LoVo (cell line): ENCODE measurements around the gene DIP2A.

Experiments used
- DNase-seq: peaks from one replicate; pipeline ENCODE4 v3.0.0-alpha.2; 2016; ENCODE audit warnings: low spot score

DIP2A gene

DNA sequence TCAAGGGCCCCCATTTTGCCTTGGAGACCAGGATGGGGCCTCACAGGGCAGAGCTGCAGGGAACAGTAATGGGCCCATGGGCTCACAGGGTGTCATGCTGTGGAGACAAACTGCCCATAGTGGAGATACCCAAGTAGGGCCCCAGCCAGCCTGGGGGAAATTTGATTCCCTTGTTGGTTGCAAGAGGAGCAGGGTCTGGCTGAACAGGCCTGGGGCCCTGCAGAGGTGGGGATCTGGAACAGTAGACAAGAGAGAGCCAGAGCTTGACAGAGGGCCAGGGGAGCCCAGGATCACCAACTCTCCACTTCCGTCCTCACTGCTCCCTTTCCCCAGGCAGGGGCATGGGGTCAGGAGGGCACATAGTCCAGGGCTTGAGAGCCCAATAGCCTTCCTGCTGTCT, 137.5 kb downstream of the DIP2A start:
- no peak for DNase-seq

DNA sequence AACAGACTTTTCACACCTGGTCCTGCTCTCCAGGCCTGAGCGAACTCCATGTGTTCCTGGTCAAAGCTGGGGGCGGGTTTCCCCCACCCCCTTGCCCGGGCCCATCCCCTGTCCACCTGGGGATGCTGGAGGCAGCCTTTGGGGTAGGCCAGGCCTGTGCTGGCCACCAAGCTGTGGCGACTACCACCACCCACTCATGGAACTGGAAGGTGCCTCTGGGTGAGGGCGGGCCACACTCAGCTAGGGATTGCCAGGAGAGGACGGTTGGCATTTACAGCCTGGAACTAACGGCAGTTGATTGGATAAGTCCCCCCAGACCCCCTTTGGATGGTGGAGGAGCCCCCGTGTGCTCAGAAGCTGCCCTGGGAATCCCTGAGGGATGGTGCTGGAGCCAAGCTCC, 138.3 kb downstream of the DIP2A start:
- DNase-seq = no peak

DNA sequence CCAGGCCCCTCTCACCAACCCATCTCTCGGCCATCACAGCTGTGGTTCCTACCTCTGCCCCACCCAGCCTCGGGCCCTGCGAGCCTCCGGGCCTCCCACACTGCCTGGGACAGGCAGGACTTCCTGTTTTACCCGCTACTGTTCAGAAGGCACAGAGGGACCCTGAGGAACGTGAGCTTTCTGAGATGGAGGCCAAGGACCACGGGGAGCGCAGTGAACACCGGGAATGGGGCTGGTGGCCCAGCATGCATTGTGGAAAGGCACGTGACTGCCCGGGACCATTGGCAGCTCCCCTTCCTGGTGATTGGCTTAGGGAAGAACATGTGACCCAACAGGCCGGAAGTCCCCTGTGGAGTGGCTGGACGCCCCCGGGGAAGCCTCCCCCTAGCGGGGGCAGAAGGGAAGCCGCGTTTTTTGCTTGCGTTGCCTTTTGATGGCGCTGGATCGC, 139.2 kb downstream of the DIP2A start:
- DNase-seq = no peak

DNA sequence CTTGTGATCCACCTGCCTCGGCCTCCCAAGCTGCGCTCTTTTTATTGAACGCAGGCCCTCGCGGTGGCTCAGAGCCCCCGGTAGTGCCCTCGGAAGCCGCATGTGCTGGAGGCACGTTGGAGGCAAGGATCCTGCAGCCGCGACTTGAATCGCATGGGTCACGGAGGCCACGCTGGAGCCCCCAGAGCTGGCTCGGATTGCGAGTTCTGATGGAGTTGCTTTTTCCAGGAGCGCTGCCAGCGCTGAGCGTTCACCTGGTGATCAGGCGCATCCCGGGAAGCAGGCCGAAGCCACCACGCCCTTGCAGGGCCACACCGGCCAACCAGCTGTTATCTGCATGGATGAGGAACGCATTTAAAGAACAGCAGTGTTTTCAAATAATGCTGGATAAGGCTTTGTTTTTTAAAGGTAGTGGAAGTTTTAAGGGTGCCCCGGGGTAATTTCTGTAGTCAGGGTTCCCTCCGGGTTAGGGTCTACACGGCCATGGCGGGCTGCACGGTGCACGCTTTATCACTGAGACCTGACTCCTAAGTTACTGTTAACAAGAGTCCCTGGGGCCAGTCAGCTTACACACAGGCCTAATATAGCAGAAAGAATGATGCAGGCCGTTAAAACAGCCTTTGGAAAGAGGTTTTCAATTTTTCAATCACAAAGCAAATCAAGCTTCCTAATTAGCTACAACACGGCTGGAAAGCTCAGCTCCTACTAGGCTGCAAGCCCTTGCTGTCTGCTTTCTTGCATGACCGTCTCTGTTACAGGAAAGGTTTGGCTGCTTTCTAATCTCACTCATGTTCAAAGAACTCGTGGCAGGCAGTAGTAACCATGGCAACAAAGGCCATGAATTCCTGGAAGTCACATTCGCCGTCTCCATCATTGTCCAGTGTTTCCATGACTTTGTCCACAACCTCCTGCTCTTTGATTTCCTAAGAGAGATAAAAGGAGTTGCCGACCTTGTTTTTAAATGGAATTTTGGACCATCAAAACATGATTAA, 140.2 kb downstream of the DIP2A start:
- no peak for DNase-seq

DNA sequence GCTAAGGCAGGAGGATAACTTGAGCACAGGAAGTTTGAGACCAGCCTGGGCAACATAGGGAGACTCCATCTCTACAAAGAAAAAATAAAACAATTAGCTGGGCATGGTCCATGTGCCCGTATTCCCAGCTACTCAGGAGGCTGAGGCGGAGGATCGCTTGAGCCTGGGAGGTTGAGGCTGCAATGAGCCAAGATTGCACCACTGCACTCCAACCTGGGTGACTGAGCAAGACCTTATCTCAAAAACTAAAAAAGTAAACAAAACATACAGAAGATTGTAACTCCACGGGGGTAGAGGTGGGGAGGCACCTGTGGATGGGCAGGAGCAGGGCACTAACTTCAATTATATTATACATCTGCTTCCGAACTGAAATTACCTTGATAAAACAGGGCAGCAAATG, 141.6 kb downstream of the DIP2A start:
- no peak for DNase-seq

DNA sequence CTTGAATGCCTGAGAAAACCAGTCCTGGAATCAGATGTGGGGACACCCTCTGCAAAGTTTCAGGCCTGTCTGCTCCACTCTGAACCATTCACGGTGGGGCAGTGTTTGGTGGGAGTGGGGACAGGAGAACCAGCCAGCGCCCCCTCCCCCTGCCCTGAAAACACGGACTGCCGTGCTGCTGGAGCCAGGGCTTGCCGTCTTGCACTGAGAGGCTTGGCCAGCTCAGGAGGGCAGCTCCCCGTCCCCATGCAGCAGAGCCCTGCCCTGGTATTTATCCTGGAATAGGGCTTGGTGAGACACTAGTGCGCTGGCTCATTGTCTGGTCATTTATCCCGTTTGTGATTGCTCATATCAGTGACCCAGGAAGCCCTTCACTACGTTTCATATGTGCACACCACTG, 142.3 kb downstream of the DIP2A start:
- DNase-seq = no peak

DNA sequence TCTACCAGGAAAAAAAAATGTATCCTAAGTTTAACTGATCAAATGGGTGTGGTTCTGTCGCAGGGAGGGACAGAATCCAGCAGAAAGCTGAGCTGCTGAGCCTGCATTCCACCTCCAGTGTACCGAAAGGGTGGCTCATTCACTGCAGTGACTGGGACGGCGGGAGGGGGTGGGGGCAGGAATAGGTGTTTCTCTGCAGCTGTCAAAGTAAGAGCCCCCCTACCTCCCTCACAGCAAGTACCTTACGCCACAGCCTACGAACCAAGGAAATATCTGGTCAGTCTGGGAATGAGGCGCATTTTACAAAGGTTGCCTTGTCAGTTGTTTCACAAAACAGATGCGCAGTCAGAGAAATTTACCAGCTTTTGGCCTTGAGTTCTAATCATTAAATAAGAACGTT, 144.5 kb downstream of the DIP2A start:
- DNase-seq = no peak

DNA sequence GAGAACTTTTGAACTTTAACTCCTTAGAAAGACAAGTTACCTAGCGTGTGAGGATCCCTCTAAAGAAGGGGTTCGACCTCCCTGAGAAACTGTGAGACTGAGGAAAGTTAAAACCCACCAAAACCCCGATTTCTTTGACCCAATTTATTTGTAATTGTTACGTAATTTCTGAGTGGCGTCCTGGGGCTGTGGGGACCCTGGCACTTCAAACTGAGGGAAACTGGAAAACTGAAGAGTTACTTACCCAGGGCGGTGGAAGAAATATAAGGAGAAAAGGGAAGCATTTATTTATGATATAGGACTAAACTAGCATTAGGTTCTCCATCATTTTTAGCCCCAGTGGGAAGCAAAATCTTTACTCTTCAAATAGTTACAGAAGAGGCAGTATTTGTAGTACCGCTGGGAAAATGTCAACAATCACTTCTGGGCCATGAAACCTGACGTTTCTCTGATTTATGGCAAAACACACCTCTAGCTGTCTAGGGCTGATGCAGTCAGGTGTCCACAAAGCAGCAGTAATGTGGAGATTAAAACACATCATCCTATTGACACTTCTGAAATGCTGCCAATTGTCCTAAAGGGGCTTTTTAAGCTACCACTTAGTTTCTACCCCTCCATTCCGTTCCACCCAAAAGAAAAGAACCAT, 145.8 kb downstream of the DIP2A start:
- DNase-seq = no peak

DNA sequence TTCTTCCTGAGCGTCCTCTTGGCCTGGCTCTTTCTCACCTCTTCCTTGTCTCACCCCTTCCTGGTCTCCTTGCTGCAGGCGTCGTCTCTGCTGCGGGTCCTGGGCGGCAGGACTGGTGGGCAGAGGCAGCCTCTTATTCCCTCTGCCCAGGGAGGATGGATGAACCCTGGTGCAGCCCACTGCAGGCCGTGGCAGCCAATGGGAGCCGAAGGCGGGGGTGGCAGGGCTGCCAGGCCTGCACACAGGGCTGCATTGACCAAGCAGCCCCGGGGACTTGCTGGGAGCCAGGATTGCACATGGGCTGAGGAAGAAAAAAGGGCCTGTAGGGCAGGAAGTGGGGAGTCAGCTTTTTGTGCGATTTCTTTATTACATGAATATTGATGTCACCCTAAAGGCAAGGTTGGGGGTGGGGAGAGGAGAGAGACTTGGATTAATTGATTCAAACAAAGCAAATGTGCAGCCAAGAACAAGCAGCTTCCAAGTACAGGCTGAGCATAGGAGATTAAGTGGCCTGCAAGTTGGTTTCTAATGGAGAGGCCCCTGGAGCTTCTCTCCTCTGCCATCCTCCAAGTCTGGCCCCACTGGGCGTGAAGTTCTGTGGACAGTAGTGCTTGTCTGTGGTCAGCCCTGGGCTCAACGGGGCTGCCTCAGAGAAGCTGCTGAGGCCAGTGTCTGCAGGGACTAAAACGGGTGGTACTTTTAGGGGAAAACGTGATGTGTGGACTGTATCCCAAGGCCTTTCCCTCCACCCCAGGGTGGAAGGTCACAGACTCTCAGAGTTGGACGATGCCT, 146.5 kb downstream of the DIP2A start, which contains the start of gene S100B:
Gene S100B, minus strand, starts transcription at position 108 of the 792 bp plus-strand sequence. CDS start 2,667 bp downstream, outside the sequence.
- no peak for DNase-seq

DNA sequence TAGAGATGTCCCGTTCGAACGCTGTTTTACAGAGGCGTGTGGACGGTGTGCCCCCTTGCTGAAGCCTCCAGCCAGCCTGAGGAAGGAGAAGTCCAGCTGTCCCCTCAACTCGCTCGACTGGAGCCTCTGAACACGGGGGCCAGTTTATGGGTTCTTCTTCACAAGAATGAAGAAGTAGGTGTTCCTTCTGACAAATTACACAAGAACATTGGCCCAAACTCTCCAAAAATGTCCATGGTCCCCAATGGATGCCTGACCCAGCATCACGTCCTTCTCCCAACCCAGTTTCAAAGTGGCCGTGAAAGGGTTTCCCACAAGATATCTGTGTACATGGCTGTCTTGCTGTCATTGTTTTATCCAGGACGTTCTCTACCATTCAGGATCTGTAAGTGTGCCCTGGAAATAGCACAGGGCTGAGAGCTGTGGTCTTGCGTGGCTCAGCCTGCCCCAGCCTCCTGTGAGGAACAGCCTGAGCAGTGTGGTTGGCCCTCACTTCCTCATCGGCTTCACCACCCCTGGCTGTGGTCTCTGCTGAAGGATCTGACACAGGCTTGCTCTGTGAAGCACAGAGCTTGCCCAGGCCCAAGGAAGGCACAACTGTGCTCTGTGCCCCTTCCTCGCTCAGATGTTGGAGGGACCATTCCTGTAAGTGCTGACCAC, 147.2 kb downstream of the DIP2A start:
- DNase-seq = no peak

DNA sequence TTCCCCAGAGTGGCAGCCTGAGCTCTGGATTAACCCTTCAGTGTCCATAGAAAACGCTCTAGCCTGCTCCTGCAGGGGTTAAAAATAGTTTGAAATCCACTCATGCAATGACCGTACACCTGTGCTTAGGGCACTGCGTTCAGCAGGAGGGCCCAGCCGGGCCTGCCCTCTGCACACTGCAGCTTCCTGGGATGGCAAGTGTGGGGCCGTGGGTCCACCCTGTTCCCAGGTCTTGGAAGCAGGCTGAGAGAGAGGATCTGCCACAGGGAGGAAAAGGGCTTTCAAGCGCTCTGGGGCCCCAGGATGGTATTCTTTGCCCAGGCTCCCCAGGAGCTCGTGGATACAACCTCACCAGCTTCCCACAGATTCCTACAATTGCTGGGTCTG, 147.7 kb downstream of the DIP2A start:
- DNase-seq = no peak

DNA sequence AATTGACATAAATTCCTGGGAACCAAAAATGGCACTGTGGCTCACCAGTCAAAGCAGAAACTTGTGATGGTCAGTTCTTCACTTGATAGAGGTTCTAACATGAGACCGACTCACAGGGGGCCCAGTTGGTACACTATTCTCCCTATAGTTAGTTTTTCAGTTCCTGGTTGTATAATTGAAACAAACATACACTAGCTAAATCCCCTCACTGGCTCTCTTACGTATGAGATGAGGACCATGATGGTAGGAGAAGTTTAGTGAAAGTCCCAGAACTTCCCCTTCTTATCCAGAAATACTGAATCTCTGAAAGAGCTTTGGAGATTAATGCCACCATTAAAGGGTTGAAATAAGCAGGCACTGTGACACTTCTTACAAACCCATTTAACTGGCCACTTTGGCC, 148.9 kb downstream of the DIP2A start:
- DNase-seq = no peak

DNA sequence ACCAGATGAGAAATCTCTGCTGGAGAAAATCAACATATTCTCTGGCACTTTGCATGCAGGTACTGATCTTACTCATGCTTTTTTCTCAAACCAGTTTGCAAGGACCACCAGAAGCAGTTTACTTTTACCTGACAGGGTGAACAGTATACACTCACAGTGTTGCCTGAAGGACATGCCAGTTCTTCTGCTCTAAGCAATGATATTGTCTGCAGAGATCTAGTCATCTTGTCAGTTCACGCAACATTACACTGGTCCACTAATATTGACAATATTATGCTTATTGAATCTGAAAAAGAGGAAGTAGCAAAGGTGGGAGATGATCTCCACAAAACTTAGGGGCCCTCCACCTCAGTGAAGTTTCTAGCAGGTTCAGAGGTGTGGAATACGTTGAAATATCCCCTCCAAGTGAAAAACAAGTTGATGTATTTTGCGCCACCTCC, 150.0 kb downstream of the DIP2A start:
- no peak for DNase-seq

DNA sequence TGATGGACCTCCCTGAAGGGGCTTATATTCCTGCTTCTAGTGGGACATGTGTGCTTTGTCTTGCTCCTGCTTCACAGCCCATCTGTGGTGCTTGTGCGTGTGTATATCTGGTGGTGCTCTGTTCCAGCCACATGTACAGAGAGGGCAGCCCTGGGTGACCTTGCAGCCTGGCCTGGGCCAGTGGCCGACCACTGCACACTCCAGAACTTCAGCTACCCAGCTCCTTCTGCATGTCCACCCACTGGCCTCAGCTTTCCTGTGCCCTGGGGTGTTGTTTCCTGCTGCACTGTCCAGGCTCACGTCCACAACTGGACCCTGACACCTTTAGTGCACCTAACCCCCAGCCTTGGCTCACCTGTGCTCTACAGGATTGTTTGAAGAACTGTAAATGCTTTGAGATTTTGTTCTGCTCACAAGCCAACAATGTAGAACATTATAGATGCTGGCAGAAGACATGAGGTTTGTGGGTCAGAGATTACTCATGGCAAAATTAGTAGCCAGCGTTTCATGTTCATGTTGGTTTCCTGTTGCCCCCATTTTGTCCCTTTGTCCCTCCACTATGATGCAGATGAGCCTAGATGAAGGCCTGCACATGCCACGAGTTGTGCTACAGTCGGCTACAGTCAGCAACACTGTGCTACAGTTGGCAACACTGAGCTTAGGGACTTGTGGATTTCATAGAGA, 151.5 kb downstream of the DIP2A start:
- no peak for DNase-seq

DNA sequence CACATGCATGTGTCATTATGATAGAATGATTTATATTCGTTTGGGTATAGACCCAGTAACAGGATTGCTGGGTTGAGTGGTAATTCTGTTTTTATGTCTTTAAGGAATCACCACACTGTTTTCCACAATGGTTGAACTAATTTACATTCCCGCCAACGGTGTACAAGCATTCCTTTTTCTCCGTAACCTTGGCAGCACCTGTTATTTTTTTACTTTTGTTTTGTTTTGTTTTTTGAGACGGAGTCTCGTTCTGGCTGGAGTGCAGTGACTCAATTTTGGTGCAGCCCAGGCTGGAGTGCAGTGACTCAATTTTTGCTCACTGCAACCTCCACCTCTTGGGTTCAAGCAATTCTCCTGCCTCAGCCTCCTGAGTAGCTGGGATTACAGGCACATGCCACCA, 154.7 kb downstream of the DIP2A start:
- no peak for DNase-seq

DNA sequence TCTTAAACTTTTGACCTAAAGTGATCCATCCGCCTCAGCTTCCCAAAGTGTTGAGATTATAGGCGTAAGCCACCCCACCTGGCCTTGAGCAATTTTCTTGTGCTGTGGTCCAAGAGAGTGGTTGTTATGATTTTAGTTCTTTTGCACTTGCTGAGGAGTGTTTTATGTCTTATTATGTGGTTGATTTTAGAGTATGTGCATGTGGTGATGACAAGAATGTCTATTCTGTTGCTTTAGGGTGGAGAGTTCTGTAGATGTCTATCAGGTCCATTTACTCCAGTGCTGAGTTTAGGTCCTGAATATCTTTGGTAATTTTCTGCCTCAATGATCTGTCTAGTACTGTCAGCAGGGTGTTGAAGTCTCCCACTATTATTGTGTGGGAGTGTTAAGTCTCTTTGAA, 157.4 kb downstream of the DIP2A start:
- DNase-seq = no peak

DNA sequence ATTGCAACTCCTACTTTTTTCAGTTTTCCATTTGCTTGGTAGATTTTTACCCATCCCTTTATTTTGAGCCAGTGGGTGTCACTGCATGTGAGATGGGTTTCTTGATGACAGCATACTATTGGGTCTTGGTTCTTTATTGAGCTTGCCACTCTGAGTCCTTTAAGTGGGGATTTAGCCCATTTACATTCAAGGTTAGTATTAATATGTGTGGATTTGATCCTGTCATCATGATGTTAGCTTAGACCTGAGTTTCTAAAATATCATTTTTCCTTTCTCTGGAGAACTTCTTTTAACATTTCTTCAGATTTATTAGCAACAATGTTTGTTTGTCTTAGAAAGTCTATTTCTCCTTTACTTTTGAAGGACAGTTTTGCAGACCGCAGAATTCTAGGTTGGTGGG, 158.0 kb downstream of the DIP2A start:
- DNase-seq = no peak

DNA sequence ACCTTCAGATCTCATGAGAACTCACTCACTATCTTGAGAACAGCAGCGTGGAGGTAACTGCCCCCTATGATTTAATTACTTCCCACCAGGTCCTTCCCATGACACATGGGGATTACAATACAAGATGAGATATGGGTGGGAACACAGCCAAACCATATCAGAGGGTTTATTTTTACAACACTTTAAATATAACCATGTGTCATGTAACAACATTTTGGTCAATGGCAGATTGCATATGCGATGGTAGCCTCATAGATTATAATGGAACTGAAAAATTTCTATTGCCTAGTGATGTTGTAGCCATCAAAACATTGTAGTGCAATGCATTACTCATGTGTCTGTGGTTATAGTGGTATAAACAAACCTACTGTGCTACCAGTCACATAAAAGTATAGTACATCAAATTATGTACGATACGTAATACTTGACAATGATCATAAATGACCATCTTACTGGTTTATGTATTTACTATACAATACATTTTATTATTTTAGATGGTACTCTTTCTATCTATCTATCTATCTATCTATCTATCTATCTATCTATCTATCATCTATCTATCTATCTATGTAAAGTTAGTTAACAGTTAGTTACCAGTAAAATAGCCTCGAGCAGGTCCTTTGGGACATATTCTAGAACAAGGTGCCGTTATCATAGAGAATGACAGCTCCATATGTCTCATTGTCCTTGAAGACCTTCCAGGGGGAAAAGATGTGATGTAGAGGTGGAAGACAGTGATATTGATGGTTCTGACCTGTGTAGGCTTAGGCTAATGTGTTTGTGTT, 158.8 kb downstream of the DIP2A start:
- no peak for DNase-seq

DNA sequence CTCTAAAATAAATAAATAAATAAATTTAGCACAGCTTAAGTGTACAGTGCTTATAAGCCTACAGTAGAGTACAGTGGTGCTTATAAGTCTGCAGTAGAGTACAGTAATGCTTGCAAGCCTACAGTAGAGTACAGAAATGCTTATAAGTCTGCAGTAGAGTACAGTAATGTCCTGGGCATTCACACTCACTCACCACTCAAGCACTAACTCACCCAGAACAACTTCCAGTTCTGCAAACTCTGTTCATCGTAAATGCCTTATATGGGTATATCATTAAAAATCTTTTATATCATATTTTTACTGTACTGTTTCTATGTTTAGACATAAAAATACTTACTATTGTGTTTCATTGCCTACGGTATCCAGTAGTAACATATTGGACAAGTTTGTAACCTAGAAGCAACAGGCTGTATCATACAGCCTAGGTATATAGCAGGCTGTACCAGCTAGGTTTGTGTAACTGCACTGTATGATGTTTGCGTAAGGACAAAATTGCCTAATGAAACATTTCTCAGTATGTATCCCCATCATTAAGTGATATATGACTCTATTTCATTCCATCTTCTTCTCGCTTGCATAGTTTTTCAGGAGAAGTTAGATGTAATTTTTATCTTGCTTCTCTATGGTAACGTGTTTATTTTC, 160.2 kb downstream of the DIP2A start:
- DNase-seq = no peak
